HG02798 (cell line): ENCODE results near the gene FAM151A.

Experiments used
- ATAC-seq: cut with Tn5 transposase; IDR thresholded peaks from one replicate; pipeline ENCODE4 v1.9.1; 2021; ENCODE audit warnings: mild to moderate bottlenecking; ENCODE audit not compliant: unreplicated experiment, poor library complexity

The FAM151A gene

GRCh38 chr1:54623216-54624007 is at the start of gene FAM151A:
Gene FAM151A (minus strand): TSS chr1:54623525. CDS start chr1:54623395, 130 bp downstream.
- ATAC-seq: no peak

- peak; percentile 83 for ATAC-seq
Measured at GRCh38 chr1:54671985-54672608, 48.8 kb upstream of the FAM151A start.

- ATAC-seq: no peak
Measured at GRCh38 chr1:54668567-54668966, 45.2 kb upstream of the FAM151A start.

DNA sequence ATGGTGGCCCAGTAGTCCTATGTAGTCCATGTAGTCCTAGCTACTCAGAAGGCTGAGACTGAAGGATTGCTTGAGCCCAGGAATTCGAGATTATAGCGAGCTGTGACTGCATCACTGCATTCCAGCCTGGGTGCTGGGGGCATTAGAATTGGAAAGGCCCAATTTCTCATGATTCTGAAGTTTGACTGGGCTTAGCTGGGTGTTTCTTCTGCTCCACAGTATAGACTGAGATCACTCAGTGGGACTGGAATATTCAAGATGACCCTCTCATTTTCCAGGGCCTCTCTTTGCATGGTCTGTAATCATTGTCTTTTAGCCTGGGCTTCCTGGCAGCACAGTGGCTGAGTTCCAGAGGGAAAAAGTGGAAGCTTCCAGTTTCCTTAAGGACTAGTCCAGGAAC is 44.5 kb upstream of the FAM151A start:
- no peak for ATAC-seq

- no peak for ATAC-seq
Measured at GRCh38 chr1:54666333-54666732, 43.0 kb upstream of the FAM151A start.

DNA sequence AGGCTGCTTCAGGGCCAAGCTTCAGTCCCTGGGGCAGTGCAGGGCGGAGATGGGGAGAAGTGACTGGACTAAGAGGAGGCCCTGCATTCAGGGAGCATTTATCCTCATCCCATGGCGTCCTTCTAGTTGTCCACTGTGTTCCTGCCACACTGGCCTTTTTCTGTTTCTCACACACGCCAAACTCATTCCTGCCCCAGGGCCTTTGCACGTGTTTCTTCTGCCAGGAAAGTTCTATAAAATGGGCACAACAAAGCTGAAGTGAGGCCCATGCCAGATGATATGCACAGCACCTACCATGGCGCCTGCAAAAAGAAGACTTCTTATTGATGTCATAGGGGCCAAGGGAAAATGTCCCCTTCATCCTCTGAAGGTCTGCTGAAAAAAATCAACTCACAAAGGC is 42.5 kb upstream of the FAM151A start:
- ATAC-seq: no peak

DNA sequence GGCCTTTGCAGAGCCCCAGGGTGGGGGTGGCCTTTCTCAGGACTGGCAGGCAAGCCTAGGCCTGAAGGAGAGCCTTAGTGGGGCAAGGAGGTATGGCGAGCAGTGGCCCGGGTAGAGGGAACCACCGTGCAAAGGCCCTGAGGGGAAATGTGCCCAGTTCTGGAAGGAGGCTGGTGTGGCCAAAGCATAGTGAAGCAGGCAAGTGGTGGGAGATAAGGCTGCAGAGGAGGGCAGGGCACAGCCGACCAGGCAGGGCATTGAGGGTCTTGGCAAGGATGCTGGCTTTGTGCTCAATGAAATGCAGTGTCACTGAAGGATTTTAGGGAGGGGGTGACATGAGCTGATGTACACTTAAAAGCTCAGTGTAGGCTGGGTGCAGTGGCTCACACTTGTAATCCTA is 41.0 kb upstream of the FAM151A start:
- no peak for ATAC-seq

- no peak for ATAC-seq
Measured at GRCh38 chr1:54663725-54664124, 40.4 kb upstream of the FAM151A start.

DNA sequence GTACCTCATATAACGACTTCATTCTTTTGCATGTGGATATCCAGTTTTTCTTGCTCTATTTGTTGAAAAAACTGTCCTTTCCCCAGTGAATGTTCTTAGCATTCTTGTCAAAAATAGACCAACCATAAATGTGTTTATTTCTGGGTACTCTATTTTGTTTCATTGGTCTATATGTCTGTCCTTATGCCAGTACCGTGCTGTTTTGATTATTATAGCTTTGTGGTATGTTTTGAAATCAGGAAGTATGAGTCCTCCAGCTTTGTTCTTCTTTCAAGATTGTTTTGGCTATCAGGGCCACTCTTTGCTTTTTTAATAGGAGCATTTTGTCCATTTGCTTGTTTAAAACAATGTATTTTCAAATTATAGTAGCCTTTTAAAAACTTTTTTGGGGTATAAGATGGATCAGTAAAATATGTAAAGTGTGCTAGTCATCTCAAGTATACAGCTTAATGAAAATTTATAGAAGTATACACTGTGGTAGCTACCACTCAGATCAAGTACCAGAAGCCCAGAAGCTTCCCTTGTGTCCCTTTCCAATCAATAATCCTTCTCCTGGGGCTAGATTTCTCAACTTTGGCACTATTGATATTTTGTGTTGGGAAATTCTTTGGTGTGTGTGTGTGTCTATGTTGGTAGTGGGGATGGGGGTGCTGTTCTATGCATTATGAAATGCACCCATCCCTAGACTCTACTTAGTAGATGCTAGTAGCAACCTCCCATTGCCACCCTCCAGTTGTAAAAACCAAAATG is 35.0 kb upstream of the FAM151A start:
- ATAC-seq: no peak

- ATAC-seq: no peak
Measured at GRCh38 chr1:54653036-54653435, 29.7 kb upstream of the FAM151A start.

DNA sequence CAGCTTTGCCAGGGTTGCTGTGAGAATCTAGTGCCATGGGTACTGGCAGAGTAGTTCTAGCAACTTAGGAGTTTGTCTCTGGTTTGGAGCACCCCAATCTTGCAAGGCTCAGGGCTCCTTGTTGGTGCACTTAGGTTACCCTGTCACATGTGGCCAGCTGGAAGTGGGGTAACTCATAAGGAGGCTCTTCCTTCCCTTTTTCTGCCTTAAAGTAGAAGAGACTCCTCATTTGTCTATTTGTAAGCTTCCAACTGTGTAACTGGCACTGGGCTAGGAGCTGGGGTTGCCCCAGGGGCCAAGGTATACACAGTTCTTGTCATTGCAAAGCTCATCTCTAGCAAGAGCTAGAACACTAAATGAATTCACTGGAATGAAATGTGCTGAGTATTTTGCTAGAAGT is 28.8 kb upstream of the FAM151A start:
- no peak for ATAC-seq

DNA sequence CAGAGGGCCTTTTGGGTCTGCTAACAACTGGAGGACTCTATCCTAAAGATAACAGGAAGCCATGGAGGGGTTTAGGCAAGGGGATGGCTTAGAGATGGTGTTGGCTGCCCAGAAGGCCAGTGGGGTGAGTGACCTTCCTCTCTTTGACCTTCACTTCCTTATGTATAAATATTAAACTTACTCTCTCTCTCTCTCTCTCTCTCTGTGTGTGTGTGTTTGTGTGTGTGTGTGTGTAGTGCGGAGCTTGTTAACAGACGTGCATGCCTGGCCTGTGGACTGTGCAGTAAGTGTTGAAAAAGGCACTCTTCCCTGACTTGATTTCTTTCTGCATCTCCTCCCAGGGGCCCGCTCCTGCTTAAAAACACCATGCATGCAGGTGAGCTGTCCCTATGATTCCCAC is 28.3 kb upstream of the FAM151A start:
- no peak for ATAC-seq

- ATAC-seq: no peak
Measured at GRCh38 chr1:54650417-54650816, 27.1 kb upstream of the FAM151A start.

- no peak for ATAC-seq
Measured at GRCh38 chr1:54649921-54650320, 26.6 kb upstream of the FAM151A start.

DNA sequence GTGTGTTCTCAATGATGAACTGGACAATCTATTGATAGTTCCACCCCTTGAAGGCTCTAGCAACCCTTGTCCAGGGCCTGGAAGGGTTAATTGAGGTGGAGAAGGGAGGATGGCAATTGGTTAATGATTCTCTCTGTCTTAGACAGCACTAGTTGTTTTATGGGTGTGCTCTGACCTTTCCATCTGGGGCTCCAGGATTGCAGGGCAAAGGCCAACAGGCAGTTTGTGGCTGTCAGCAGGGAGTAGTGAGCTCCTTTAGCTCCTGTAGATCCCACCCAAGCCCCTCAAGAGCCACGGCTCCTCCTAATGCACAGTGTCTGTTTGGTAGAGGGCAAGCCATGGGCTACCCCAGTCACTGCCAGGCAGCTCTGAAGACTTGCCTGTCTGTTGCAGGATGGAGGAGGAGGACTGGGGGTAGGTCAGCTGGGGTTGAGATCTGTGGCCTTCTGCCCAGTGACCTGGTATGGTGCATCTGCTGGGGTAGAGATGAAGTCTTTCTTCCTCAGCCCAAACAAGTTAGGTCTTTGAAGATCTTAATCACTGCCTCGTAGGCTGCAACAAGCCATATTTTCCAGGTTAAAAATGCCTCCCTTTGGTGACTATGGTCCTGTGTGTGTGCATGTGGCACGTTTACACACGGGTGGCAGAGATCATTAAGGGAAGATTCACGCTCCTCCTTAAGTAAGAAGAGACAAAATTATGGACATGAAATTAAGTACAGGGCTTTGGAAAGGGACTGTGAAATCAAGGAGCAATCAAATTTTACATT is 26.0 kb upstream of the FAM151A start:
- no peak for ATAC-seq

GRCh38 chr1:54645806-54646676 is 22.7 kb upstream of the FAM151A start:
- ATAC-seq: no peak

GRCh38 chr1:54643736-54644135 is 20.4 kb upstream of the FAM151A start:
- ATAC-seq: no peak

GRCh38 chr1:54640863-54641836 is 17.8 kb upstream of the FAM151A start, which contains the start of gene MROH7:
Gene MROH7 (plus strand): TSS chr1:54641786. CDS start chr1:54652927, 11,141 bp downstream.
- ATAC-seq: no peak
